Left lung (tissue), 10 donors: ENCODE data around the gene DCUN1D3. TPM values are rescaled to one million over a fixed set of nuclear protein-coding genes. Genes with fewer than 3 reads are reported as not detected.

Experiments used
- ATAC-seq: fragments of 200-7000 bp; cut with Tn5 transposase; one replicate; pipeline ENCODE4 v1.9.1; 2020; ENCODE audit warnings: moderate library complexity
- DNase-seq, 4 donors: peaks; one replicate each; pipeline ENCODE4 v3.0.0-alpha.2; 2013 to 2020
- H3K27ac ChIP-seq, 2 donors: fragments of 200-600 bp; sonication (generic) in 1 of 2; one replicate each; pipeline versions ENCODE4 v1.5.0 to v1.8.0; 2020 to 2021
- H3K27me3 ChIP-seq, 2 donors: fragments of 200-600 bp; sonication (generic) in 1 of 2; one replicate each; pipeline versions ENCODE4 v1.5.0 to v1.8.0; 2020 to 2021
- H3K36me3 ChIP-seq, 2 donors: fragments of 200-600 bp; sonication (generic) in 1 of 2; one replicate each; pipeline versions ENCODE4 v1.5.0 to v1.8.0; 2020 to 2021
- H3K4me1 ChIP-seq, 2 donors: fragments of 200-600 bp; one replicate each; pipeline ENCODE4 v1.8.0; 2021
- H3K4me3 ChIP-seq, 2 donors: fragments of 200-600 bp; sonication (generic) in 1 of 2; one replicate each; pipeline versions ENCODE4 v1.5.0 to v1.8.0; 2020 to 2021; ENCODE audit warnings: mild to moderate bottlenecking in 1 of 2
- H3K9me3 ChIP-seq, 2 donors: fragments of 200-600 bp; sonication (generic) in 1 of 2; one replicate each; pipeline versions ENCODE4 v1.5.0 to v1.8.0; 2020 to 2021
- intact Hi-C, 2 donors: fragments of 100-400 bp; cut with DNase I; formaldehyde crosslinking; loops; one replicate each; pipeline versions ENCODE4 v1.11.2 to v1.14.2; 2022
- polyA plus RNA-seq, 6 donors: library from polyadenylated mRNA; unstranded; fragments of 120-200 nt; gene quantifications; one replicate each; pipeline ENCODE4 v1.2.1, GENCODE V29; 2013; ENCODE audit not compliant: insufficient read length in 6 of 6
- total RNA-seq, 2 donors: library from RNA; stranded (reverse); fragmentation: NEBNext Ultra II Directional; extraction: Animal tissue kit (Norgen Biotek cat#: 25700); gene quantifications; one replicate each; pipeline ENCODE4 v1.2.1, GENCODE V29; 2021
- TF ChIP-seq, protein P1 (sequence below), 2 donors: fragments of 200-600 bp; sonication (generic) in 1 of 2; IDR thresholded peaks; one replicate each; pipeline versions ENCODE4 v1.5.0 to v1.8.0; 2021; ENCODE audit warnings: antibody characterized with exemption in 2 of 2
- donor health status: DM: no; HTN: yes; CAD: no.
- donor health status: DM: no; HTN: no; CAD: no.

The DCUN1D3 gene
- total and polyA plus RNA-seq, 8 donors: 8.5 to 27.1 (median 9.9) TPM

DNA sequence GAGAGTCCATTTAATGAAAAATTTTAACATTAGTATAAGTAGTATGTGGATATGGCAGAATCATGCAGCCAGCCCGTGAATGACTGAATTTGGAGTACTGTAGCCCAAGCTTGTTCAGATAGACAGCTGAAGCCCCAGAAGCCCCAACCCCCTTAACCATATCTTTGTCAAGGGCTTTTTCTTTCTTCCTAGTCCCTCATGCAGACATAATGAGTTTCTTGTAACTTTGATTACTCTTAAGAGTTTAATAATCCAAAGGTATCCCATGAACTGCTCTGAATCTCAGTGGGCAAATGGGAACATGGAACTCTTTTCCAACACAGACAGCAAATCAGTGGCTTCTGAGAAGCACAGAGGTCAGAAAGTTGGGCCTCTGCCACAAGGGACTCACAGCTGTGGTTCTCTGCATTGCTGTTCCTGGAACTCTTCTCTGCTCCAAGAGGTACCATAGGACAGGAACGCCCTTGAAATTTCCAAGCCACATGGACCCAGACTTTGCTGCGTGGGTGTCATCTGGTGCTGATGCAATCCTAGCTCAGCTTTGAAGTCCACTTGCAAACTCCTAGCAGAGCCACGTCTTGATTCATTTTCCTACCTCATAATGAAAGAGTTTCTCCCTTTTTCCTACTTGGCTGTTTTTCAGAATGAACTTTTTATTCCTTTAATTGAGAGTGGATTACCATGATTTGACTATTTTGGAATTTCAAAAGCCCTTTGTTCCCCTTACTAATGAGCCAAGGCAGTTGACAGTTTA lies 18.5 kb upstream of the DCUN1D3 start:
- intact Hi-C loops: no loop called here
- ATAC-seq (peak; percentile 59), DNase-seq (peak in 1 of 4 donors; percentile 75)
- no peaks in the 10 kb centered on the region for H3K27me3 ChIP-seq
- no peak overlapping the region for H3K4me3 ChIP-seq
- H3K27ac ChIP-seq: peak overlapping the region in 1 of 2 donors; percentile 26
- H3K9me3 ChIP-seq: no peaks in the 10 kb centered on the region
- peaks cover 0 to 12% of the 10 kb centered on the region in 2 donors for H3K36me3 ChIP-seq
- TF ChIP-seq, protein P1, sequence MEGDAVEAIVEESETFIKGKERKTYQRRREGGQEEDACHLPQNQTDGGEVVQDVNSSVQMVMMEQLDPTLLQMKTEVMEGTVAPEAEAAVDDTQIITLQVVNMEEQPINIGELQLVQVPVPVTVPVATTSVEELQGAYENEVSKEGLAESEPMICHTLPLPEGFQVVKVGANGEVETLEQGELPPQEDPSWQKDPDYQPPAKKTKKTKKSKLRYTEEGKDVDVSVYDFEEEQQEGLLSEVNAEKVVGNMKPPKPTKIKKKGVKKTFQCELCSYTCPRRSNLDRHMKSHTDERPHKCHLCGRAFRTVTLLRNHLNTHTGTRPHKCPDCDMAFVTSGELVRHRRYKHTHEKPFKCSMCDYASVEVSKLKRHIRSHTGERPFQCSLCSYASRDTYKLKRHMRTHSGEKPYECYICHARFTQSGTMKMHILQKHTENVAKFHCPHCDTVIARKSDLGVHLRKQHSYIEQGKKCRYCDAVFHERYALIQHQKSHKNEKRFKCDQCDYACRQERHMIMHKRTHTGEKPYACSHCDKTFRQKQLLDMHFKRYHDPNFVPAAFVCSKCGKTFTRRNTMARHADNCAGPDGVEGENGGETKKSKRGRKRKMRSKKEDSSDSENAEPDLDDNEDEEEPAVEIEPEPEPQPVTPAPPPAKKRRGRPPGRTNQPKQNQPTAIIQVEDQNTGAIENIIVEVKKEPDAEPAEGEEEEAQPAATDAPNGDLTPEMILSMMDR (IDR thresholded peaks at IDR 0.05): no peak
- H3K4me1 ChIP-seq: peaks cover 9 to 20% of the 10 kb centered on the region in 2 donors

DNA sequence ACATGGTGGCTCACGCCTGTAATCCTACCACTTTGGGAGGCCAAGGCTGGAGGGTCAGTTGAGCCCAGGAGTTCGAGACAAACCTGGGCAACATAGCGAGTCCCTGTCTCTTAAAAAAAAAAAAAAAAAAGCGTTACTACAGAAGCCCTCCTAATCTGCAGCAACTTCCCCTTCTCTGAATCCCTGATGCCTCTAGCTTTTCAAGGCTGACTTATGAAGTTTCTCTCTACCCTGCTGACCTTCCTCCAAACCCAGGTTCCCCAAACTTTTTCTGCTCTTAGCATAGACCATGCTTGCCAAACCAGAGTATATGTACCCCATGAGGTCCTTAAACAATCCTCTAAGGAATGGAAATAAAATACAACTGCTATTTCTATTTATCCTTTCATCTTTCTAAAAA lies 16.8 kb upstream of the DCUN1D3 start:
- TF ChIP-seq, protein P1 (IDR thresholded peaks at IDR 0.05): no peak
- Histone ChIP-seq H3K4me1 (peaks cover 17 to 37% of the 10 kb centered on the region in 2 donors), H3K36me3 (peaks cover 0 to 2% of the 10 kb centered on the region in 2 donors), H3K9me3 (no peaks in the 10 kb centered on the region), H3K27me3 (no peaks in the 10 kb centered on the region), H3K4me3 (no peak overlapping the region), H3K27ac (no peak overlapping the region)
- intact Hi-C loops: no loop called here
- ATAC-seq (peak; percentile 13), DNase-seq (no peak)

DNA sequence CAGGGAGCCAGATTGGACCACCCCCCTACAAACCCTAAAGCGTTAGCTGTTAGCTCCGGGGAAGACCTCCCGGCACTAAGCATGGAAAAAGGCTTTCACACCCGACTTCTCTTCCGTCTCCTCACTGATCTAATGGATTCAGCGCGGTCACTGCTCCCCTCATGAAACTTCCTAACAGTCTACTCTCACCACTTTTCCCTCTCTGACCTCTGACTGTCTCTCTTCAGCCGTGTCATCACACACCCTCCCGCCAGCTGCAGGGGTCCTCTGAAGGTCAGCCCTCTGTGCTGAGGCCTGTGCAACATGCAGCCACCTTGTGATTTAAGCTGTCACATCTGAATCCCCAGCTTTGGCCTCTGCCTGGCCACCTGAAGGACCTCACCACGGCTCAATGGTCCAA lies 16.1 kb upstream of the DCUN1D3 start:
- Histone ChIP-seq H3K4me1 (peaks cover 24 to 44% of the 10 kb centered on the region in 2 donors), H3K9me3 (no peaks in the 10 kb centered on the region), H3K27me3 (no peaks in the 10 kb centered on the region), H3K36me3 (no peaks in the 10 kb centered on the region), H3K4me3 (no peak overlapping the region), H3K27ac (no peak overlapping the region)
- no peak for DNase-seq
- intact Hi-C loops: no loop called here
- TF ChIP-seq, protein P1 (IDR thresholded peaks at IDR 0.05): no peak
- ATAC-seq: no peak

DNA sequence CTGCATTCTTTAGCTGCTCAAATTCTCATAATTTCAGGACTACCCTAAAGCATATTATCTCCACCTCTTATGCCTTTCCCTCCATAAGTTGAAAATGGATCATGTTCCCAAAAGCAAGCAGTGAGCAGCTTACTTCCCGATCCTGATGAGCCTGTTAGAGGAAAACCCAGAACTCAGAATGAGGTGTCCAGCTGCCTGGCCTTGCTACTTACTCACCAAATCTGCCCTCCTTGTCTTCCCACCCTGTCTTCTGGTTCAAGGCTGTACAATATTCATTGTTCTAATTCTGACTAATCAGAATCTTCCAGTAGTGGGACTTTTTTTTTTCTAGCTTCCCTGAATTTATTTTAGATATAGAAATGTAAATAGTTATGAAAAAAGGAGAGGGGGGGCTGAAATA lies 11.2 kb upstream of the DCUN1D3 start:
- ATAC-seq (peak; percentile 20), DNase-seq (no peak)
- TF ChIP-seq, protein P1 (IDR thresholded peaks at IDR 0.05): no peak
- peak overlapping the region; percentile 76 to 88 for H3K27ac ChIP-seq
- H3K9me3 ChIP-seq: no peaks in the 10 kb centered on the region
- peaks cover 33 to 81% of the 10 kb centered on the region in 2 donors for H3K4me1 ChIP-seq
- no peaks in the 10 kb centered on the region for H3K36me3 ChIP-seq
- intact Hi-C loops: no loop called here
- no peaks in the 10 kb centered on the region for H3K27me3 ChIP-seq
- no peak overlapping the region for H3K4me3 ChIP-seq

DNA sequence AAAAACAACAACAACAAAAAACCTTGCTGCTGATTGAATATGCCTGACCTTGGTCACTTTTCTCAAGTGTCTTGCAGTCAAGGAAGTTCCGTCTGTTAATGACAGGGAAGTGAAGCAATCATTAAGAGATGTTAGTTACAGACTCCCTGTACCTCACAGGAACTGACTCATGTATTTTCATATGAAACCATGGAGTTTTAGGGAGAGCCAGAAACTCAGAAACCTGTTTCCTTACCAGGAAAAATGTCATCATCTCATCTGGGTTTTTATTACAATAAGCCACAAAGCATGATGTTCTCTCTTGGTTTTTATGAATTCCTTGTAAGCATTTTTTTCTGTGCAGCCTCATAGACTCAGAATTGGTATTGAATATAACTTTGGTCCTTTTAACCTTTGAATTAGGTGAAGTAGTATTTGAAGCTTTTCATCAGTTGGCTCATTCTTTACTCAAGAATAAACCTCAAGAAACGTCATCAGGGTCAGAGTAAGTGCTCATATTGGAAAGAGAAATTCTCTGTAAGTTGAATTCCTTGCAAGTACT lies 10.7 kb upstream of the DCUN1D3 start:
- peak in 1 of 4 donors; percentile 32 for DNase-seq
- Histone ChIP-seq H3K36me3 (no peaks in the 10 kb centered on the region), H3K9me3 (no peaks in the 10 kb centered on the region), H3K4me3 (no peak overlapping the region), H3K27me3 (no peaks in the 10 kb centered on the region), H3K27ac (peak overlapping the region; percentile 76 to 88), H3K4me1 (peaks cover 38 to 85% of the 10 kb centered on the region in 2 donors)
- ATAC-seq: peak; percentile 74
- TF ChIP-seq, protein P1 (IDR thresholded peaks at IDR 0.05): no peak
- intact Hi-C loops: no loop called here
